Fibroblast of lung (primary cell): ENCODE data around the gene FAAP100.

Source experiments
- EZH2 ChIP-seq: IDR thresholded peaks from 2 replicates; pipeline ENCODE4 v1.5.1; 2012; ENCODE audit warnings: low read length, control low read depth, mild to moderate bottlenecking; ENCODE audit errors: missing control alignments
- TF ChIP-seq, protein P1 (sequence below), 2 donors: IDR thresholded peaks in 1 of 2; conservative IDR thresholded peaks in 1 of 2; 1 replicate in 1 of 2; 2 replicates in 1 of 2; pipeline ENCODE4 v1.5.1; 2011 to 2012; ENCODE audit warnings: low read length in 2 of 2, control low read depth in 1 of 2, inconsistent platforms in 1 of 2, low read depth in 1 of 2, mild to moderate bottlenecking in 1 of 2

DNA sequence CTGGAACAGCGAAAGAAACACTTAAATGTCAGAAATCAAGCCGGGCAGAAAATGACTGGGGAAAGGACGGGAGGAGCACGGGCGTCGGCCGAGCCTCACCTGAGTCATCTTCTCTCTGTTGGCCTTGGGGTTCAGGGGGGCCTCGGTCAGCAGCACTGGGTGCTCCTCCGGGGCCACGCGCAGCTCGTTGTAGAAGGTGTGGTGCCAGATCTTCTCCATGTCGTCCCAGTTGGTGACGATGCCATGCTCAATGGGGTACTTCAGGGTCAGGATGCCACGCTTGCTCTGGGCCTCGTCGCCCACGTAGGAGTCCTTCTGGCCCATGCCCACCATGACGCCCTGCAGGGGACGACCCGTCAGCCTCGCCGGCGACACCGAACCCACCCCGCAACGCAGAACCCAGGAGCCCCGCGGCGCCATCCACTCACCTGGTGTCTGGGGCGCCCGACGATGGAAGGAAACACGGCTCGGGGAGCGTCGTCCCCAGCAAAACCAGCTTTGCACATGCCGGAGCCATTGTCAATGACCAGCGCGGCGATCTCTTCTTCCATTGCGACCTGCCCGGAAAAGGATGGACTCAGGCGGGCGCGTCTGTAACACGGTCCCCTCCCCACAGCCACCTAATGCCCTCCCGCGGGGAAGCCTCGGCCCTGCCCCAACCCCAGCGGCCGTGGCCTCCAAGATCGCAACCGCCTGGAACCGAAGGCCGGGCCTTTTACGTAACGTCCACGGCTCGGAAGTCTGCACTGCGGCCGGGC, 40.2 kb downstream of the FAAP100 start:
- TF ChIP-seq, protein P1, sequence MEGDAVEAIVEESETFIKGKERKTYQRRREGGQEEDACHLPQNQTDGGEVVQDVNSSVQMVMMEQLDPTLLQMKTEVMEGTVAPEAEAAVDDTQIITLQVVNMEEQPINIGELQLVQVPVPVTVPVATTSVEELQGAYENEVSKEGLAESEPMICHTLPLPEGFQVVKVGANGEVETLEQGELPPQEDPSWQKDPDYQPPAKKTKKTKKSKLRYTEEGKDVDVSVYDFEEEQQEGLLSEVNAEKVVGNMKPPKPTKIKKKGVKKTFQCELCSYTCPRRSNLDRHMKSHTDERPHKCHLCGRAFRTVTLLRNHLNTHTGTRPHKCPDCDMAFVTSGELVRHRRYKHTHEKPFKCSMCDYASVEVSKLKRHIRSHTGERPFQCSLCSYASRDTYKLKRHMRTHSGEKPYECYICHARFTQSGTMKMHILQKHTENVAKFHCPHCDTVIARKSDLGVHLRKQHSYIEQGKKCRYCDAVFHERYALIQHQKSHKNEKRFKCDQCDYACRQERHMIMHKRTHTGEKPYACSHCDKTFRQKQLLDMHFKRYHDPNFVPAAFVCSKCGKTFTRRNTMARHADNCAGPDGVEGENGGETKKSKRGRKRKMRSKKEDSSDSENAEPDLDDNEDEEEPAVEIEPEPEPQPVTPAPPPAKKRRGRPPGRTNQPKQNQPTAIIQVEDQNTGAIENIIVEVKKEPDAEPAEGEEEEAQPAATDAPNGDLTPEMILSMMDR (conservative IDR thresholded peaks at IDR 0.05 in 1 of 2, IDR thresholded peaks at IDR 0.05 in 1 of 2; ENCODE audit: low read depth in 1 of 2, low read length in 2 of 2) = no peak
- TF ChIP-seq EZH2 = no peak
